IPS-NIHi7 (cell line): ENCODE results near the gene ARMC9.
A peak's percentile ranks its signal among the peaks of the same experiment; 100 is the strongest.
"Not testable (repeated sequence)": the region's sequence is repeated elsewhere in the genome, so short reads cannot be mapped to it uniquely, and the experiment has no call there.

Experiments
- DNase-seq: peaks from one replicate; pipeline ENCODE4 v3.0.0; 2012; ENCODE audit warnings: mixed read lengths; ENCODE audit errors: extremely low spot score

The ARMC9 gene, protein sequence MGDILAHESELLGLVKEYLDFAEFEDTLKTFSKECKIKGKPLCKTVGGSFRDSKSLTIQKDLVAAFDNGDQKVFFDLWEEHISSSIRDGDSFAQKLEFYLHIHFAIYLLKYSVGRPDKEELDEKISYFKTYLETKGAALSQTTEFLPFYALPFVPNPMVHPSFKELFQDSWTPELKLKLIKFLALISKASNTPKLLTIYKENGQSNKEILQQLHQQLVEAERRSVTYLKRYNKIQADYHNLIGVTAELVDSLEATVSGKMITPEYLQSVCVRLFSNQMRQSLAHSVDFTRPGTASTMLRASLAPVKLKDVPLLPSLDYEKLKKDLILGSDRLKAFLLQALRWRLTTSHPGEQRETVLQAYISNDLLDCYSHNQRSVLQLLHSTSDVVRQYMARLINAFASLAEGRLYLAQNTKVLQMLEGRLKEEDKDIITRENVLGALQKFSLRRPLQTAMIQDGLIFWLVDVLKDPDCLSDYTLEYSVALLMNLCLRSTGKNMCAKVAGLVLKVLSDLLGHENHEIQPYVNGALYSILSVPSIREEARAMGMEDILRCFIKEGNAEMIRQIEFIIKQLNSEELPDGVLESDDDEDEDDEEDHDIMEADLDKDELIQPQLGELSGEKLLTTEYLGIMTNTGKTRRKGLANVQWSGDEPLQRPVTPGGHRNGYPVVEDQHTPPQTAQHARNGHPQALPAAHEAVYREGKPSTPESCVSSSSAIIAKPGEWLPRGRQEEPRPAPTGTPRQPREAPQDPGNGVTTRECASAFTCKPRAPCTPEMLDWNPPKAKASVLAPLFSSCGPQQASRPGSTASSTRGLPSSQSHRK

DNA sequence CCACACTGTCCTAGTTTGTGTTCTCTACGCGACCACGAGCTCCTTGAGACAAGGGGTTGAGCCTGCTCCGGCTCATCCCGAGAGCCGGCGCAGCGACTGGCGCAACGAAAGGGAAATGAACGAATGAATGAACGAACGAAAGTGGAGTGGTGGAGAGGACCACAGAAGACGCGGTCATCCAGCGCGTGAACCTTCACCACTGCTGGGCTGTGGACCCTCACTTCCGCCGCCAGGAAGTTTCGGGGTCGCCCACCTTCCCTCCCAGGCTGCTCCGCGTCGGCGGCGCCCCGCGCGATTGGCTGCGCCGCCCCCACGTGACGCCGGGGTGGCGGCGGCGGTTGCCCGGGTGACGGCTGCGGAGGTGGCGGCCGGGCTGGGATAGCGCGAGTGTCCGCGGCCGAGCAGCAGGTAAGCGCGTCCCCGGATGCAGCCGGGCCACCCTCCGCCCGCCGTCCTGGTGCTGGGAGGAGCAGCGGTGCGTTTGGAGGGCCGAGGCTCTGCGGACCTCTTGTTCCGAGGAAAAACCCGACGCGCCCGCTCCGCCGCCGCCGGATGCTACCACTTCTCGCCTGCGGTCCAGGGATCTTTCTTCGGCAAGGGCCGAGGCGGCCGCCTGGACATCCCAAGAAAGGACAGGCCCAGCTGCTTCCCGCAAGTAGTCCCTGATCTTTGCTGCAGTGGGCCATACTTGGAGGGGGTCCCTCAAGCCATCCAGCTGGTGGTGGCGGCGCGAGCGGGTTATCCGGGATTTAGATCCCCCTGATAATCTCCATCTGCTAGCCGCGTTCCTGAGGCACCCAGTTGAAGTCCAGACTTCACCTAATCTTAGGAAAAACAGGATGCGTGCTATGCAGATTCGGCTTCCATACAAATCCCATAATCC is at the start of gene ARMC9:
Gene ARMC9 (plus strand): TSS at position 341 of the 883 bp plus-strand sequence. CDS start 7,608 bp downstream, outside the sequence.
- peak; percentile 97 for DNase-seq

DNA sequence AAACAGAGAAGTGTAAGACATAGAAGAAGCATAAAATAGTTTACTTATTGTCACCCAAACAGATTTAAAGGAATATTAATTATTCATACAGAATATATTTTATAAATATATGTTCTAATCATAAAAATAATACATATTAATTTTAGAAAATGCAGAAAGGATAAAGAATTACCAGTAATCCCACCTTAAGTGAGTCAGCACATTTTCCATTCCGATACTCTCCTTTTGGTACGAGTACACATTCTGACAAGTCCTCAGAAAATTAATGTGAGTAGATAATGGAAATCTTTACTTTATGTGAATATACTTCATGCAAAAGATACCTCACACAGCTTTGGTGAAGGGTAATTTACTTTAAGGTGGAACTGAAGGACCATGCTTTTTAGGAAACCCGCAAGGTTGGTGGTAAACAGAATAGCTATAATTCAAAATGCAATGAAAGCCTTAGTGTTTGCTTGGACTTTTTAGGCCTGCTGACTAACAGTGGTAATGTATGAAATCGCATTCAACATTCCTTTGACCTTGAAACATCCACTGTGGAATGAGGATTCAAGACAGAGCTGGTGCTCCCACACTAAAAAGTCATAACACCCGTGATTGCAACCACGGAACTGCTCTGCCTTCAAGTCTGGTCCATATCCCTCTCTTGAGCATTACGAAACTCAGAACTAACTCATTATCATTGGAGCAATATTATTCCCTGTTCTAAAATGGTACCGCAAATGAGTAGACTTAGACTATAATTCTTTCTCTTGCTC is 45.5 kb upstream of the ARMC9 start:
- DNase-seq = no peak

DNA sequence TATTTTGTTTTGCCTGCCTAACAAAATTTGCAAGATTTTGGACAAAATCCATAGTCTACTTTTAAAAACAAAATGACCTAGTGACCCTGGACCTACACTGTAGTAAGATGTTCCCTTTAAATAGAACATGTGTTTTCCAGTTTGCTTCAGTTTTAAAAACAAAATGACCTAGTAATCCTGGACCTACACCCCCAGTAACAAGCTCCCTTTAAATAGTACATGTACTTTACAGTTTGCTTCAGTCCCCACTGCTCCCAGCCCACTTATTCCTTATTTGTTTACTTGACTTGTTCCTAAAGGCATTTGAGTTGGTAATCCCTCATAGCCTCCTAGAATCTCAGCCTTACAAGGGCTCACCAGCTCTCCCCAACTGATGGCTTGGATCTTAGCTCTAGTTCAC is 39.1 kb upstream of the ARMC9 start:
- DNase-seq = no peak

DNA sequence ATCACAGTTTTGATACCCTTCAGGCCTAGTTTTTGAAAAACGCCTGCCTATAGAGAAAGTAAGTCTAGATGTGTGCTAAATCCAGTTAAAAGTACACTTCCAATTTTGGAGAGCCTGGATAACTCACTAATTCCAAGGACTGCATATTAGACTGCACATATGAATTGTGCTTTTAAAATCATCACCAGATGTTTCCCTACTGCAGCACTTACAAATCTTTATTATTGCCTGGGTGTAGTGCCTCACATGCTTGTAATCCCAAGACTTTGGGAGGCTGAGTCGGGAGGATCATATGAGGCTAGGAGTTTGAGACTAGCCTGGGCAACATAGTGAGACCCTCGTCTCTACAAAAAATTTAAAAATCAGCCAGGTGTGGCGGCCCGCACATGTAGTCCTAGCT is 37.7 kb upstream of the ARMC9 start:
- DNase-seq = no peak

DNA sequence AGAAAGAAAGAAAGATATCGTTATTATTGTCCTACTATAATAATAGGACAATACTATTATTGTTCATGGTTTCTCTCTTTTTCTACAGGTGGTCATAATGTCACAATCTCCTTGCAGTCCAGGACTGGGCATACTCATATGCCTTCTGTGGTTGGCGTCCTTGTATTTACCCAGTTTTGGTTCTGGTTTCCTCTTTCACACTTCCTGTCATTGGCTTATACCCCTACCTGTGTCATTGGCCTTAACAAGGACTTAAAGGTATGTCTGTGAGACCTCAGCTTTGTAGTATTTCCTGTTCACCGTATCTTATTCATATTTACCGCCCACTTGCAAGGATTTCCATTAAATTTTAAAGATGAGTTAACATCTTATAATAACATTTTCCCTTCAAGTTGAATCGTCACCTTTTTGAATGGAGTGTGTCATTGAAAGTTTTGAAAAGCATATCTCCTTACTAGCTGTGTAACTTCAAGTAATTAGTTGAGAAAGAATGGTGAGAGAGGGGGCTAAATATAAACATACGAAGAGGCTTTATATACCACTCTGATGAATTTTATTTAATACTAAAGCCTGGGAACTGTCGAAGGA is 37.1 kb upstream of the ARMC9 start:
- no peak for DNase-seq

DNA sequence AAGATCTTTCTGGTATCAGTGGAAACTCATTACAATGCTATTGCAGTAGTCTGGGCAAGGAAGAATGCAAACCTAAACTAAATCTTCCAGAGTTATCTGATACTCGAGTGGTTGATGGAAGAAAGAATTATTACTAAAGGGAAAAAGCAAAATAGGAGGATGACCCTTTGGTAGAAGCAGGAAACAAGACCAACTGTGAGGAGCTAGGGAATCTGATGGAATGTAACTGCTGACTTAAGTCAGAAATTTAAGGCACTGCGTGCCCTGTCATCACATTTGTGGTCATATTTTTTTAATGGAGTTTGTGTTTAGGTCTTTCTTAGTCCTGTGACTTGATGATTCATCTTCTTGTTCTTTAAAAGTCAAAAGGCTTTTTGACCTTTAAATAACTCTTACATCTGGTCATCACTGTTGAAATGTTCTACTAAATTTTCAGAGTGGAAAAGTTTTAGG is 36.5 kb upstream of the ARMC9 start:
- no peak for DNase-seq

DNA sequence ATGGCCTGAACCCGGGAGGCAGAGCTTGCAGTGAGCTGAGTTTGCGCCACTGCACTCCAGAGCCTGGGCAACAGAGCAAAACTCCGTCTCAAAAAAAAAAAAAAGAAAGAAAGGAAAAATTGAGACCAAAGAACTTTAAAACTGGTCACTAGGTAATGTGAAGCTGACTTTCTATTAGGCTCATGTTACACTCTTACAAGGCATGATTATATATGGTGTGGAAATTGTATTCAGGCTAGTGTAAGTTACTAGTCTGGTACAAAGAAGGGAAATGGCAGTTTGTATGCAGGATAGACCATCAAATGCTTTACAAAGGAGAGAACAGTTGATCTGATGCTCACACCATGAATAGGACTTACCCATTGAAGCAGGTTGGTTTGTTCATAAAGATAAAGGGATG is 35.4 kb upstream of the ARMC9 start:
- no peak for DNase-seq

DNA sequence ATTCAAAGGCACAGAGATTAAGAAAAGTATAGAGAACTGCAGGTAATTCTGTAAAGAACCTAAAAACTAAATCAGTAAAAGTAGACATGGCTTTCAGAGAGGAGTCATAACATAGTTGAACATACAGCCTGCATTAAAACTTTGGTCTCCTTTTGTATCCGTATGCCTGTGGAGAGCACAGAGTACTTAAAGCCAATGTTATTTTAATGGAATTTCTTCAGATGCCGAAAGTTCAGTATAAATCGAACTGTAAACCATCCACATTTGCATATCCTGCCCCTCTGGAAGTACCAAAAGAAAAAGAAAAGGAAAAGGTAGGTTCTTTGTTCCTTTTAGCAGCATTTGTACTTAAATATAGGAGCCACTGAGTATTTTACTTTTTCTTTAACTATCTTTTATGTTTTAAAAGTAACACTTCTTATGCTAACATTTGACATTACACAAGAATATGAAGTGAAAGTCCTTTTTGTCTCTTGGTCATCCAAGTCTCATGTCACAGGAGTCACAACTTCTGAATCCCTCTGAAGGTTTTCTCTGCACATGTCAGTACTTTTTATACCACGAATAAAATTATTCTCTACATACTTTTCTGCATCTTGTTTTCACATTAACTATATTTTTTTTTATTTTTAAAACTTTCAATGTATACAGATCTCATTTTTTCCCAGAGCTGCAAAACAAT is 34.9 kb upstream of the ARMC9 start:
- DNase-seq = no peak

DNA sequence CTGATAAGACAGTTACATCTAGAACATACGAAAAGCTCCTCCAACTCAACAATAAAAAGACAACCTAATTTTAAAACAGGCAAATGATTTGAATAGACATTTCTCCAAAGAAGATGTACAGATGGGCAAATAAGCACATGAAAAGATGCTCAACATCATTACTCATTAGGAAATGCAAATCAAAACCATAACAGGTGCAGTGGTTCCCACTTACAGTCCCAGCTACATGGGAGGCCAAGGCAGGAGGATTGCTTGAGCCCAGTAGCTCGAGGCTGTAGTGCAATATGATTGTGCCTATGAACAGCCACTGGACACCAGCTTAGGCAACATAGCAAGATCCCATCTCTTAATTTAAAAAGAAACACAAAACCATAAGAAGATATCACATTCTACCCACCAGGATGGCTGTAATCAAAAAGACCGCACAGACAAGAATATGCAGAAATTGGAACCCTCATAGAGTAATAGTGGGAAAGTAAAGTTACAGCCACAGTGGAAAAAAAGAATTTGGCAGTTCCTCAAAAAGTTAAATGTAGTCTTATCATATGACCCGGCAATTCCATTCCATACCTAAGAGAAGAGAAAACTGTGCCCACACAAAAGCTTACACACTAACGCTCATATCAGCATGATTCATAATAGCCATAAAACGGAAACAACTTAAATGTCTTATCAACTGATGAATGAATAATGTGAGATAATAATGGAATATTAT is 30.5 kb upstream of the ARMC9 start:
- no peak for DNase-seq

DNA sequence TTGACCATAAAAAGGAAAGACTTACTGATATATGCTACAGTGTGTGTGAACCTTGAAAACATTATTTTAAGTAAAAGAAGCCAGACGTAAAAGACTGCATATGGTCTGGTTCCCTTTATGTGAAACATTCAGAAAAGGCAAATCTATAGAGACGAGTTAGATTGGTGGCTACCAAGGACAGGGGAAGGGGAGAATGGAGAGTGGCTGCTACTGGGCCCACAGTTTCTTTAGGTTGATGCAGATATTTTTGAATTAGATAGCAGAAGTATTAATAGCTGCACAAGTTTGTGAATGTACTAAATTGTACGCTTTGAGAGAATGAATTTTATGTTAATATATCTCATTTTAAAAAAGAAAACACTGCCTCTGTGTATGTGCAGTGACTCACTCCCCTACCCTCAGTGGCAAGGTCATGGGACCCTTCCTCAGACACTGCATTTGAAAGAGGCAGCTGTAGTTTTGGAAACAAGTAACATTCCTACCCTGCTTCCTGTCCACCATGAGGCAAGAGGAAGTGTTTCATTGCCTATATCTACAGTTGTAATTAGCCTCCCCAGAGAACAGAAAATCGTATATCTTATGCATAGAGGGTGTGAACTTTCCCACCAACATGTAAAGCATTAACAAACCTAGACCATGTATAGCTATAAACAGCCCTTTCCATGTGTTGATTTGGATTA is 29.8 kb upstream of the ARMC9 start:
- no peak for DNase-seq

DNA sequence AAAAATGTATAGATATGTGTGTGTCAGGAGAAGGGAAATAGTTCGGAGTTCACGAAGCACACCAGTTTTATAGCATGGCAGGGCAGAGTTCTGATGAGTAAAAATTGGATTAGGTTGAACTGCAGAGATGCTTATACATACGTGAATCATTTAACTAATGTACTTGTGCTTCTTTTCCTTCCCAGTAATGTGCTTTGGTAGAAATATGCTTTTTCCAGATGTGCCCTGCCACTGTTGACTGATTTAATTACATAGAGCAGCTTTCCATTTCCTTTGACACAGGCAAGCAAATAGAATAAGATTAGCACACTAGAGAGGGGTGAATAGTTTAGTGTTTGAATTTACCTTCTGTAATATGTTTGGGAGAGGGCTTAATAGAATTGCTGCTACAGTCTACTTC is 28.9 kb upstream of the ARMC9 start:
- no peak for DNase-seq

DNA sequence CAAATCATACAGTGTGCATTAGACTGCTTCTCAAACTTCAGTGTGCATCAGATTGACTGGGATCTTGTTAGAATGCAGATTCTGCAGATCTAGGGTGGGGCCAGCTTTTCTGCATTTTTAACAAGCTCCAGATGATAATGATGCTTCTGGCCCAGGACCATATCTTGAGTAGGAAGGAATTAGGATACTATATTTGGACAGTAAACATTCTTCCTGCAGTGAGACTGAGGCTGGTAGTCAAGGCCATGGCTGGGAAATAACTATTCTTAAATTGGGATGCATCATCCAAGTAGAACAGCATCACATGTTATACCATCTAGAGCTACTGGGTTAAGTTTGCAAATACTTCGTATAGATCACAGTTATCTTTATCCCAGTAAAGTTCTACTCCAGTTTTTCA is 28.4 kb upstream of the ARMC9 start:
- no peak for DNase-seq

DNA sequence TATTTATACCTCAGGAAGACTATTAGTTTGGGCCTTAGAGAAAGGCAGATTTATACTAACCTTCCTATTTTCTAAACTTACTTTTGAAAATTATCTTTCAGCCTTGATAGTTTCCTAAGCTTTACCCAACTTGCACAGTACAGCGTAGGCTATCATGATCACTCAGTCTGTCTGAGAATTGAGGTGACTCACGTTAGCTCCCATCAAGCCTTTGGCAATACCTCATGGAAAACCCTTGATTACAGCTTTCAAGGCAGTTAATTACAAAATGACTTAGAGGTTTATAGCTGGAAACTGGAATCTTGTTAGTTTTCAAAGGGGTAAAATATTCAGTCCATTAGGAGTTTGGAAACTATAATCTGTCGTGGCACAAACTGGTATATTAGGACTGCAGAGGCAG is 26.4 kb upstream of the ARMC9 start:
- DNase-seq = no peak

DNA sequence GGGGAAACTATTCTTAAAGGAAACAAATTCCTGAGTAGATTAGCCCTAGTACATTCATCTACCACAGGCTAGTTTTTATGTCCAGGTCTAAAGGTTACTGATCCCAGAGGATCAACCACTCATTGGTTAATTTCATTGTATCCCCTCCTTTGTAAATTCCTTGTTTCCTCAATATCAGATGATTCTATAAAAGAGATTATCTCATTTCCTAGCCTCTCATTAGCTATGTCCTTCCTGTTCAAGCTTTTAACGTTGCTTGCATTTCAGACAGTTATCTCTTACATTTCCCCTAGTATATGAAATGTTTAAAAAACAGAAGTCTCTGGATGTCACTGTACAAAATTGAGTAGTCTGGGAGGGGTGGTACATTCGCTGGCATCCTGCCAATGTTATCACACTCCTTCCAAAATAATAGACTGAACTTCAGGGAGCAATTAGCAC is 24.2 kb upstream of the ARMC9 start:
- no peak for DNase-seq

DNA sequence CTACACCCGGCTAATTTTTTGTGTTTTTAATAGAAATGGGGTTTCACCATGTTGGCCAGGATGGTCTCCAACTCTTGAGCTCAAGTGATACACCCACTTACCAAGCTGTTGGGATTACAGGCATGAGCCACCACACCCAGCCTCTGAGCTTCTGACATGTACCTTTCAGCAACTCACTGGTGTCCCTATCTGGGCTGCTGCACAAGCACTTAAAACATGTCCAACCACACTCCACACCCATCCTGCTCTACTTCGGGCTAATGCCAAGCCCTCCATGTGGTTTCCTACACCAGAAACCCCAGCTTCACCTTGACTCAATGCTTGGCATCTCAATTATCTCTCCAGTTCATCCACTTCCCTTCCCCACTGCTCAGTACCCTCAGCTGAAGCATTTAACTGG is 22.4 kb upstream of the ARMC9 start:
- no peak for DNase-seq

DNA sequence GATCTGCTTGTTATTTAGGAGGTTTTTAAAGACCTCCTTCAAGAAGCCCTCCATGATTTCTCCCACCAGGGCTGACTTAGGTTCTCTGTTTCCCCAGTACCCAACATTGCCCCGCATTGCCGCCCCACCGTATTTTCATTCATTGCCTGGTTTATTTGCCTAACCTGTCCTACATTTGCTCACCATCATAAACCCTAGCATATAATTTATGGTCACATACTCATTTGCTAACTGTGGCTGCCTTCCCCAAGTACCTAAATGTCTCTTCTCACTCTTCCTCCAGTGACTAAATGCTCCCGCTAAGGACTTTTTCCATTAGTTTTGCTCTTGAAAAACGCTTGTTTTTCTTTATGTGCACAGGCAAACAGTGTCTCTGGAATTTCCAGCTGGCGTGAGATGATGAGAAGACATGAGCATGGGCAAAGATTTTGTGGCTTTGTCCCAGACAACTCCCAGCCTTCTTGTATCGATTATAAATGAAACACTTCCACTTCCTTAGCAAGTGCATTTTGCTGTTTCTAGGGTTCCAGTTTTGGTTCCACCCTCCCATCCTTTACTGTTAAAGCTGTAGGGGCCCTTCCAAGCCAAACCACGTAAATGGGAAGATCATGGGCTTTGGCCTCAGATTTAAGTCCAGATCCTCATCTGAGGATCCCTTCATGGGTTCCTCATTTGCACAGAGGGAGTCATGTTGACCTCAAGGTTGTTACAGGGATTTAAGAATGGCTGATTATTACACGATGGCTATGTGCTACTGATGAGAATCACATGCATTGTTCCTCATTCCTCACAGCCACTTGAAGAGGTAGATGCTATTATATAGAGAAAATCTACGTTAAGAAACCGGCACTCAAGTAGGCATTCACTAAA is 21.0 kb upstream of the ARMC9 start:
- DNase-seq = no peak

DNA sequence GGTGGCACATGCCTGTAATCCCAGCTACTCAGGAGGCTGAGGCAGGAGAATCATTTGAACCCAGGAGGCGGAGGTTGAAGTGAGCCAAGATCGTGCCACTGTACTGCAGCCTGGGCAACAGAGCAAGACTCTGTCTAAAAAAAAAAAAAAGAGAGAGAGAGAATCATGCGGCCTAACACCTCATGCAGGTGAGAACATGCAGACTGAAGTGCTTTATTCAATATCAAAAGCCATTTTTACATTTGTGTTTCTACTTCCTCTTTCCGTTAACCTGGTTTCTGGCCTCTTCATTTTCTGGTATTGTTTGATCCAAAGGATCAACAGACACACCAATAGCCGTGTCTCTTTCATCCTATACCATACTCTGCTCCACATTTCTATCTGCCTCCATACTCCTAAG is 19.6 kb upstream of the ARMC9 start:
- DNase-seq = not testable (repeated sequence)
